ENCODE data around the gene DGKD.
A peak's percentile ranks its signal among the peaks of the same experiment; 100 is the strongest.
"Not testable (repeated sequence)": the region's sequence is repeated elsewhere in the genome, so short reads cannot be mapped to it uniquely, and the experiment has no call there.

The DGKD gene

DNA sequence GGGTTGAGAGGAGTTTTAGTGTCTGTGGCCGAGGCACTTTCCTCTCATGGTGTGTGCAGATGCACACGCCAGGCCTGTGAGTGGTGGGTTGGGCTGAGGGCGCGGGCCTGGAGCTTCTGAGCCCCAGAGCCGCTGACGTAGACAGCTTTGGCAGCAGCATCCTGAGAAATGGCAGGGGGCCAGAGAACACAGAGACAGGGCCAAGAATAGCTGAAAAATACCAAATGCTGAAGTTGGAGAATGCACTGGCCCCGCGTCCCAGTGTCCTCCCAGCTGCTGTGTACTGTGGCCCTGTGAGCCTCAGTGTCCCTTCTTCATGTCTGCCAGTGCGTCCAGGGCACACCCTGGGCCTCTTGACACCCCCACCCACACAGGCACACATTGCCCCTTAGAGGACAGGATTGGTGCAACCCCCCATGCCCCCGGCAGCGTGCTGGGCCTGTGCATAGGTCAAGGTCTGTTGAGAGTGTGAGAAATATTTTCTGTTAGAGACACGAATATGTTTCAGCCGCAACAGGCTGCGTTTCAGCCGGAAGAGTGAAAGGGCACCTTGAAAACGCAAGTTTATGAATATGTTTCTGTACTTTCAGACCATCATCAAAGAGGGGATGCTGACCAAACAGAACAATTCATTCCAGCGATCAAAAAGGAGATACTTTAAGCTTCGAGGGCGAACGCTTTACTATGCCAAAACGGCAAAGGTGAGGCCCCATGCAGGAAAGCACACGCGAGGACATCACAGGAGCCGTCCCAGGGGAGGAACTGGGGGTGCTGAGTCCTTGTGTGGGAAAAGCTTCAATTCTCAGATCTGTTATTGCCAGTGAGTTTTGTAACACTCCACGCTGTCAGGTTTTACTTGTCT, 33.6 kb downstream of the DGKD start:
- DNase-seq: peak; percentile 92

DNA sequence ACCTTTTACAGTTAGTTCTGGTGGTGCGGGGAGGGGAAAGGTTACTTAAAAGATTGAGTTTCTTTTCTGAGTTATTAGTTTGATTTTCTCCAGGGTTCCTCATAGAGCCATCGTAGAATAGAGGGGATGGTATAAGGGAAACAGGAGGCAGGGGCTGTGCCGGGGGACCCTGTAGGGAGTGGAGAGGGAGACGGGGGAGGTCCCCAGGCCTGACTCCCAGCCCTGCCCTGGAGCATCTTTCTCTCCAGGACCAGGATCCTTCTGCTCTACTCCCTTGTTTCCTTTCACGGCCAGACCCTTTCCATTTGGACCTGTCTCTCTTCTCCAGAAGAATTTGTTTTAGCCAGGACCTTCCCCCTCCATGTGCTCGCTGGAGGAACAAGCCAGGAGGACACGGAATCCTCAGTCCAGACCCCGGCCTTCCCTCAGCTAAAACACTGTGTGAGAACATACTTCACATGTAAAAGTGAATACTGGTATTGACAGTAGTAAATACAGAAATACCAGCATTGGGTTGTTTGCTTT, 35.4 kb downstream of the DGKD start:
- no peak for DNase-seq

DNA sequence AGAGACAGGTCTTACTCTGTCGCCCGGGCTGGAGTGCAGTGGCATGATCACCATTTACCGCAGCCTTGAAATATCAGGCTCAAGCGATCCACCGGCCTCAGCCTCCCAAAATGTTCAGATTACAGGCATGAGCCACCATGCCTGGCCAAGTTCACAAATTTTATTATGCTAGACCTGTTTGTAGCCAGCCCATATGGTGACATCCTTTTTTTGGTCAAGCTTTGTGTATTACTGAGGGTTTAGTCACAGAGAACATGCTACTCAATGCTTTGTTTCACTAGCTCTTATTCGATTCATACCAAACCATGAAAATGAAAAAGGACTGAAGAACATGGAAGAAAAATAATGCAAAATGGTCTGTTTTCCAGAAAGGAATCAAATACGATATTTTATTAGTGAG, 41.4 kb downstream of the DGKD start:
- DNase-seq: no peak

DNA sequence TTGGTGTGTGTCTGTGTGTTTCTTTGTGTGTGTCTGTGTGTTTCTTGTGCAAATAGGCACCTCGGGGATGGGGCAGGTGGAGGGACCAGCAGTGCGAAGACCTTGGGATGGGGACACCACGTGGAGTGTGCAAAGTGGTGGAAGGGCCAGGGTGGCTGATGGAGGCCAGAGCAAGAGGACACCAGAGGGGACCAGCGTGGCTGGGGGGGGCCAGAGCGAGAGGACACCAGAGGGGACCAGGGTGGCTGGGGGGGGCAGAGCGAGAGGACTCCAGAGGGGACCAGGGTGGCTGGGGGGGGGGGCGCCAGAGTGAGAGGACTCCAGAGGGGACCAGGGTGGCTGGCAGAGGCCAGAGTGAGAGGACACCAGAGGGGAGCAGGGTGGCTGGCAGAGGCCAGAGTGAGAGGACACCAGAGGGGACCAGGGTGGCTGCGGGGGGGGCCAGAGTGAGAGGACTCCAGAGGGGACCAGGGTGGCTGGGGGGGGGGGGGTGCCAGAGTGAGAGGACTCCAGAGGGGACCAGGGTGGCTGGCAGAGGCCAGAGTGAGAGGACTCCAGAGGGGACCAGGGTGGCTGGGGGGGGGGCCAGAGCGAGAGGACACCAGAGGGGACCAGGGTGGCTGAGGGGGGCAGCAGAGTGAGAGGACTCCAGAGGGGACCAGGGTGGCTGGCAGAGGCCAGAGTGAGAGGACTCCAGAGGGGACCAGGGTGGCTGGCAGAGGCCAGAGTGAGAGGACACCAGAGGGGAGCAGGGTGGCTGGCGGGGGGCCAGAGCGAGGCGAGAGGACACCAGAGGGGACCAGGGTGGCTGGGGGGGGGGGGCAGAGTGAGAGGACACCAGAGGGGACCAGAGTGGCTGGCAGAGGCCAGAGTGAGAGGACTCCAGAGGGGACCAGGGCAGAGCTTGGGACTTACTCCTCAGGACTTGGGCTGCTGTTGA, 42.7 kb downstream of the DGKD start:
- DNase-seq: not testable (repeated sequence)

DNA sequence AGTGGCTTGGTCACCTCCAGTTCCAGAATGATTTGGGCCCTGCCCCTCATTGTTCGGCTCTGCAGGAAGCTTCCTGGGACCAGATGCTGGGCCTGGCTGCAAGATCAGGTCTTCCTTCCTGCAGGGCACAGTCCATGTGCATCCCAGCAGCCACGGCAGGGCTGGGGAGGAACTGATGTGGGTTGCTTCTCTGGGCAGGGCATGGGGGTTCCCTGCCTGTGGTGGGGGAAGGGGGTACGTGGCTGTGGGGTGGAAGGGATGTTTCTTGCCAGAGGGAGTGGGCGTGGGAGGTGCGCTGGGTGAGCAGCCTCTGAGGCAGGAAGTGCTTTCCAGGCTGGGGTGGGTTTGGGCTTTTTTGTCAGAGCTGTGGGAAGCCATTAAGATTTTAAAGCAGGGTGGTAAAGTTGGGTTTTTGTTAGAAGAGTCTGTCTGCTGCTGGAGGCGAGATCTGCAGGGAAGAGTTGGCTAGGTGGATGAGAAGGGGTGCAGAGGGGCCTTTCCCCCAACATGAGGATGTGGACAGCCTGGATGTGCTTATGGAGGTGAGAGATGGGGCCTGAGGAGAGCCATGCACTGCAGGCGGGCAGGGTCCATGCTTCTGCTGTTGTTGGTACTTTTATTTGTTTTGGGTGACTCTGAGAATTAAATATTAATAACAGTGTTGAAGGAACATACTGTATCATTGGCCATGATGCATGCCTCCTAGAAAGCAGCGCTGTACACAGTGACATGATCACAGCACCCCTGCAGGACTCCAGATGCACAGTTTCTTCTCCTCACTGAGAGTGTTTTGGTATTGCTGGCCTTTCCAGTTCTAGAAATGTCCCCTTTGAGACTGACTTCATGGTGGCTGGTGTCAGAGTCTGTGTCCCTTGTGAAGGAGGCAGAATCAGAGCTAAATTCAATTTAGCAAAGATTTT, 45.3 kb downstream of the DGKD start:
- no peak for DNase-seq

DNA sequence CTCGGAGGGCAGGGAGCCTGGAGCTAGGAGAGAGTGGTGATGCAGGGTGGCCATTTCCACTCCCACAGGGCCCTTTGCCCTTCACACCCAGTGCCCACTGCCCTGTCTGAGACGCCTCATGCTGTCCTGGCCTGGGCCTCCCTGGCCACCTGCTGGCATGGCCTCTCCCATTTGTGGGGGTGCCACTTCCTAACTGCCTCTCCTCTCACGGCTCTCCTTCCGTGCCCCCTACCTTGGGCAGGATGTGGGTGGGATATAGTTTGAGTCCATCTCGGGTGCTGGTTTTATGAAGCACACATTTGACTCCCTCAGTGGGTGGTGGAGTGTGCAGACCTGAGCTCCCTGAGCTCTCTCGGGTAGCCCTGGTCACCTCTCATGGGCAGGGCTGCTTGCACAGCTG, 46.0 kb downstream of the DGKD start:
- DNase-seq: no peak

DNA sequence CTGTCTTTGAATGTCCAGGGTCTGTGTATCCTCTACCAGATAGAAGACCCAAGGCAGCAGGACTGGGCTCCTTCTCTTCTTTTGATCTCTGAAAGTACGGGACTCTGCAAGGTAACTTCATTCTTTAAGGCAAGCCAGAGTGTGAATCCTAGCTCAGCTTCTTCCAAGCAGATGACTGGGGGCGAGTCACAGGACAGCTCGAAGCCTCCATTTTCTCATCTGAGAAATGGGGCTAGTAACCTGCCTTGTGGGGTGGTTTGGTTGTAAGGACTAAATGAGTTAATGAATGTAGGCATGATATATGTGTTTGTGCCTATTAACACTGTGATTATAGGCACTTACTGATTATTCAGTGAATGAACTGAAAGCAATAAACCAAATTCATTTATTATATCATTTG, 46.7 kb downstream of the DGKD start:
- DNase-seq: no peak

DNA sequence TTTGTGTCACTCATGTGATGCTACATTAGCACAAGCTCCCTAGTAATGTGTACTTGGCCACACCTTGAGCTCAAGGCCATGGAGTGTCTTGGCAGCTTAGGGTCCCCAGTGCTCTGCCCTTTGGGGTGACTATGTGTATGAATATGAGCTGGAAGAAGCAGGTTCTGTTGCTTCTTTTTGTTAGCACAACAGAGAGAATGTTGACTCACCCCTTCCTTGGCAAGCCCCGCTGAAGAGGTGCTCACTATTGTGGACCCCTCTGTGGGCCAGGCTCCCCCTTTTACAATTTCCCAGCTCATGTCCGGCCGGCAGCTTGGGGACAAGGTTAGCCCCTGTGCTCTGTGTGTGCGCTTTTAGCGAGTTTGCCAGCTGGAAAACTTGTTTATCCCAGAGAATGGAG, 48.1 kb downstream of the DGKD start:
- DNase-seq: no peak

DNA sequence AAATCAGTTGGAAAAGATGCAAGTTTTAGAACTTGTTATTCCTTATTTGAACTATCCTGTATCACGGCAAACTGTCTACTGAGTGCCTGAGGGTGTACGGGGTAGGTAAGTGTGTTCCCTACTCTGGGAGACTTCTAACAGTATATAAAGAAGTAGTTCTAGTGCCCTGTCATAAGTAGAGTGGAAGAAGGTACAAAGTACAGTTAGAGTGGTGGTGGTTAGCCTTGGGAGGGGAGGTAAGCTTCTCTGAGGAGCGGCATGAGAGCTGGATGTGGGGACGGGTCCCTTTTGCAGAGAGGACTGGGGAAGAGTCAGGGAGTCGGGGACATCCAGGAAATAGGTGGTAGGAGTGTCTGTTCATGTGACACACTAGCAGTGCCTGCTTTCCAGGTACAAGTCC, 48.5 kb downstream of the DGKD start:
- DNase-seq: no peak

DNA sequence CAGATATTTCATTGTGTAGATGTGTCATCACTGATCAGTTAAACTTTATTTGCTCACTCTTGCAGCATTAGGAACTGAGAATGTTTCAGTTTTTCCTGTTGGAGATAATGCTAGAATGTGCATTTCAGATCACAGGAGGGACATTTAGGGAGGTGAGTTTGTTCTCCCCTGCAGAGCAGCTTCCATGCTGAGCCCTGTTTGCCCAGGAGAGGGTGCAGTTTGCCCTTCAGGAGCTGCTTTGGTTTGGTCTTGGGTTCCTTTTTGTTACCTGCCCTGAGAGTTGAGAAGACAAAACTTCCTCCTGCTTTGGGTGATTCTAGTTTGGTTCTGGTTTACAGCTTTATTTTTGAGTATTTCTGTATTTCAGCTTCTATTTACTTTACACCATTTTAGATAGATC, 49.9 kb downstream of the DGKD start:
- peak; percentile 14 for DNase-seq

DNA sequence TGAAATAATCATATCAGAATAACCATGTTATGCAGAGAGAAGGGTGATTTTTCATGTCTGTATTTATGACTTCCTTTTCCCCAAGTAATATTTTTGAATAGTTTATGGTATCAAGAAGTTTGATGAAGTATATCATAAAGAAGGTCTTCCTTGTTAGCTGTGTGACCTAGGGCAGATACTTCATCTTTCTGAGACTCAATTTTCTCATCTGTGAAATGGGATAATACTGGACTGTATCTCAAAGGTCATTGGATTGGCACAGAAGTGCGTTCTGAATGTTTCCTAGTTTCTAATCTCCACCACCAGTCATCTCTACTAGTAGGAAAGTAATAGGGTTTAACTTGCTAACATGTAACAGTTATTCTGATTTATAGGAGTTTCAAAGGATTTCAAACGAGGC, 52.6 kb downstream of the DGKD start:
- no peak for DNase-seq

DNA sequence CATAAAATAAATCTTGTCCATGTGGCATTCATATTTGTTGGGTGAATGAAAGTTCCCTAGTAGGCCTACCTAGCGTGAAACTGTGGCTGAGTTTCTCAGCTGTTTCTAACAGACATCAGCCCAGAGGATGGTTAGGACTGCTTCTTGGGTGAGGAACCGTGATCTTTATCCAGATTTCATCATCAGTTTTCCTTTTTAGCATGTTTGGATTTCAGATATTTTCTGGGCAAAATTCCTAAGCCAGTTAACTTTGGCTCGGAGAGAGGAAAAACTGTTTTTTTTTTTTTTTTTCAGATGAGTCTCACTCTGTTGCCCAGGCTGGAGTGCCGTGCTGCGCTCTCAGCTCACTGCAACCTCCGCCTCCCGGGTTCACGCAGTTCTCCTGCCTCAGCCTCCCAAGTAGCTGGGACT, 53.5 kb downstream of the DGKD start:
- peak; percentile 43 for DNase-seq

DNA sequence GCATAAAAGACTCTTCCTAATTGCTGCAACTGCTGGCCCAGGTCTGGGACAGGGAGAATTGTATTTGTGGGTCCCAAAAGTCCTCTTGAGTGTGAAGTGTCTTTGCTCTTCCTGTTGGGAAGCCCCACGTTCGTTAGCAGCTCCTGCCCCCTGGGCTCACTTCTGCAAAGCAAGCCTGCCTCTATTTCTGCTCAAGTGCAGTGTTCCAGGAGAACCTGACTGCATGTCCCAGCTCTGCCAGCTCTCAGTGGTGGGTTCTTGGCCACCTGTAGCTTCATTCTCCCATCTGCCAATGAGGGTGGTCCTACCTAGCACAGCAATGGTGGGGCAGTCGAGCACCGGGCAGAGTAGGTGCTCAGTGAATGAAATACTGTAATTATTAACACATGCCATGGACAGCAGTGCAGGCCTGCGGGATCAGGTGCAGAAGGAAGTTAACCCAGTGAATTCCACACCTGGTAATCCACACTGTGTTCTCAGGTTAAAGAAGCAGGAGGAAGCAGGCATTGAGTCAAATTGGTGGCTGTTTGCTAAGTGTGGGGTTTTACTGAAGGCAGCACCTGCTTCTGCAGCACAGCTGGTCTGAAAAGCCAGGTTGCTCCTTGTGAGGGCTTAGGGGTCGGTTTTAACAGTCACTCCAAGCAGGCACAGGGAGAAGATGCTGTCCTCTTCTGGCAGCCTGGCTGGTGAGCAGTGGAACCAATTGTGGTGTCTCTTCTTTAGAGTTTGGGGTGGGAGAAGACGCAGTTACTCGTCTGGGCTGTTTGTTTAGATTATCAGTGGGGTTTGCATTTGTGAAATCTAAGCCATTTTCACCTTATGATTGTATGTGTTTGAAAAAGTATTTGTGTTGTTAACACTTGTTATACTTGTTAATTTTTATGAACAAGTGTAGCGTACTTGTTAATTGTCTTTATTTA, 54.3 kb downstream of the DGKD start:
- DNase-seq: no peak

DNA sequence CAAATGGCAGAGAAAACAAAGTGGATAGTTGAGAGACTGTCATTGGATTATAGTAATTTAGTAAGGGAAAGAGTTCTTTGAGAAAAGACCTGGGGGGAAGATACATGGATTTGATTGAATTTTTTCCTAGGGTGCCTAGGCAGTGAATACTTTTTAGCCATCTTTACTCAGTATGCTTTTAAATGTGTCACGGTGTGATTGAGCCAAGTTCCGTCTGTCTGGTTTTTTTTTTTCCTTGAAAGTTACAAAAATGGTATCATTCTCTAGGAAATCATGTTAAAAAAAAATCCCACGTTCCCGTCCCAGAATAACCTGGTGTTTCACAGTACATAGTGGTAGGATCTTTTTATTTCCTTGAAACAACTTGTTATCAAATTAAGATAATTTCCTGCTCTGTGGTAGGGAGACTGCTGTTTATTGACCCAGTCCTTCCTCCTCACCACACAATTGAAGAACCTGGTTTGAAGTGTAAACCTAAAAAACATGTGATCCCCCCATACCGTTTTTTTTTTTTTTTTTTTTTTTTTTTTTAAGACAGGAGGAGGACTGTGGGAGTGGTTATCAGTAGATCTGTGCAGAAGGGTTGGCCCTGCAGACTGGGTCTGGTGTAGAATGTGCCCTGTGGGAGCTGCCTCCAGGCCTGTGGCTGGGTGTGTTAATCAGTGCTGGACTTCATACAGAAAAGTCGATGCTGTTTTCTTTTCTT, 55.1 kb downstream of the DGKD start:
- DNase-seq: no peak

DNA sequence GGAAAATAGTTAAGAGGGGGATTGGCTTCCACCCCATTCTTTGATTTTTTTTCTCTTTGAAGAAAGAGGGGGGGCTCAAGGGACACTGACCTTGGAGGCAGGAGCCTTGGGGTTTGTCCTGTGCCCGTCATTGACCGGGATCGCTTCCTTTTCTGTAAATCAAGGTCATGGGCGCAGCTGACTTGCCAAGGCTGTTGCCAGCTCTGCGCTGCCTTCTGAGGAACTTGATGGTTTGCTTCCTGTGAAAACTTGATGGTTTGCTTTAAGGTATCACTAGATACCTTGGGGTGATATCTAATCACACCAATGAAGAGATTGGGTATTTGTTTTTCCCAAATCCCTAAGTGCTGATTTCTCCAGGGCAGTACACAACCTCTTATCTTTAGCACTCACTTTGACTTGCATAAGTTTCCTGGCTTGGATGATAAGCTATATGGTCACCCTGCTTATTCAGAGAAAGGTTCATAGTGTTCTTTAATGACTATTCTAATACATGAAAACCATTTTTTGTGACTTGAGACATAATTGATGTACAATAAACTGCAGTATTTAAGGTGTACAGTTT, 56.0 kb downstream of the DGKD start:
- no peak for DNase-seq

DNA sequence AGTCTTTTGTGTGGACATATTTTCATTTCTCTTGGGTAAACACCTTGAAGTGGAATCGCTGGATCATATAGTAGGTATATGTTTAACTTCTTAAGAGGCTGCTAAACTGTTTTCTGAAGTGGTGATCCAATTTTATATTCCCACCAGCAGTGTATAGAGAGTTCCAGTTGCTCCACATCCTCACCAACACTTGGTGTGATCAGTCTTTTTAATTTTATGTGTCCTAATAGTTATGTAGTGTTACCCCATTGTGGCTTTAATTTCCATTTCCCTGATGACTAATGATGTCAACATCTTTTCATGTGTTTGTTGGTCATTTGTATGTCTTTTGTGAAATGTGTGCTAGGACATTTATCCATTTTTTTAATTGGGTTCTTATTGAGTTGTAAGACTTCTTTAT, 56.9 kb downstream of the DGKD start:
- DNase-seq: no peak

DNA sequence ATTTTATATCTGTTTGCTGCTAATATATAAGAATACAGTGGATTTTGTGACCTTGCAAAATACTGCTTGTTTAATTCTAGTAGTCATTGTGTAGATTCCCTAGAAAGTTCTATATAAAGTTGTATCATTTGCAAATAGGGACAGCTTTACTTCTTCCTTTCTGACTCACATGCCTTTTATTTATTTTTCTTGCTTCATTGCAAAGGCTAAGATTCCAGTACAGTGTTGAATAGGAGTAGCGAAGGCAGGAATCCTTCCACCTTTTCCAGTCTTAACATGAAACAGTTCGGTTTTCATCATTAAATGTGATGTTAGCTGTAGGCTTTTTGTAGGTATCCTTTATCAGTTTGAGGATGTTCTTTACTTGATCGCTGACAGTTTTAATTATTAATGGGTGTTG, 58.1 kb downstream of the DGKD start:
- DNase-seq: no peak

DNA sequence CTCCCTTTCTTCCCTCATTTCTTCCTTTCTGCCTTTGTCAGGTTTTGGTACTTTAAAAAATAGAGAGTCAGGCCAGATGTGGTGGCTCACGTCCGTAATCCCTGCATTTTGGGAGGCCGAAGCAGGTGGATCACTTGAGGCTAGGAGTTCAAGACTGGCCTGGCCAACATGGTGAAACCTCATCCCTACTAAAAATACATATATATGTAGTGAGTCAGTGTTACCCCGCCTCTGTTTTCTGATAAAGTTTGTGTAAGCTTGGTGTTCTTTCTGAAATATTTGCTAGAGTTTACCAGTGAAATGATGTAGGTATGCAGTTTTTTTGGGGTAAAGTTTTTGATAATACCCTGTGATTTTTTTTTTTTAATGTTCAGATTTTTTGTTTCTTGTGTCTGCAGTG, 58.8 kb downstream of the DGKD start:
- no peak for DNase-seq

DNA sequence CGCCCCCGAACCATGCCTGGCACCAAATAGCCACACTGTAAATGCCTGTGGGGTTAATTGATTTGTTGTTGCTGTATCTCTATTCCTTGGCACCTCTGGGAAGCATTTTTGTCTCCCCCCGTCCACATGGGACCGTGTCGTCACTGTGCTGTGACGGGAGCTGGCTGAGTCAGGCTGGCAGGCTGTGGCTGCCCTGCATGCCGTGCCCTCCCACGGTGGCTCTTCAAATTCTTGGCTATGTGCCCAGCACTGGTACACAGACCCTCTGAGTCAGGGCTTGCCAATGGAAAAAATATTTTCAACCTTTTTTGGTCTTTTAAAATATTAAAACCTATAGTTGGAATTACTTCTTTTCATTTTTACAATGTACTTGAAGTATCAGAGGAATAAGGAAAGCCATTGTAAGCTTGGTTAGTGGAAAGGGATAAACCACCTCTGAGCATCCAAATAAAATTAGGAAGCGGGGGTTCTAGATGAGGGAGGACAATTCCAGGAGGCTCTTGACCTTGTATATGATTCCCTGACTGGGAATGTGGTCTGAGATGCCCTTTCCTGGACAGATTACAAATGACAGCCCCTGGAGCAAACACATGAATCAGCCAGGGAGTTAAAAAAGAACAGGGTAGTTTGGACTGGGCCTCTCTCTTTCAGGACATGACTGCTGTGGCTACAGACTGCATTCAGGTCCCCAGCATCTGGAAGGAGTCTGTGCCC, 59.4 kb downstream of the DGKD start:
- peak; percentile 49 for DNase-seq

DNA sequence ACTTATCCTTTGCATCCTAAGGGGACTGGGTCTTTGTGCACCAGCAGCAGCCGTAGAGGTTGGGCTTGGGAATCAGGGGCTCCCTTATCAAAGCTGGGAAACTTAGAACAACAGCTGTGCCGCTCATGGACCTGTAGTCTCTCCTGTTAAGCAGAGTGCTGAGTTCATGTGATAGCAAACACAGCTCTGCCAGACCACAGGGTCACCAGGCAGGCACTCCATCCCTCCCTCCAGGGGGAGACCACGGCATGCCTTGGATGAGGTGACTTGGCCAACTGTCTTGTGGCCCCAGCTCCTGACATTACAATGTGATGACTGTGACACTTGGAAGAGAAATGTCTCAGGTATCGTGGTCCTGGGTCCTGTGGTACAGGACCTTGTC, 60.0 kb downstream of the DGKD start:
- peak; percentile 17 for DNase-seq

Measured in fibroblast of skin of abdomen (primary cell).